GM23338 (cell line): ENCODE measurements around the gene TEX14.
A peak's percentile ranks its signal among the peaks of the same experiment; 100 is the strongest.

Source experiments
- CREB1 ChIP-seq: fragments of 250-450 bp; sonication (Bioruptor Pico); IDR thresholded peaks from 2 replicates; pipeline ENCODE4 v1.5.0; 2020; ENCODE audit warnings: low read depth, mild to moderate bottlenecking, moderate library complexity
- CTCF ChIP-seq, 2 experiments: fragments of 200-600 bp in 1 of 2; sonication (generic) in 1 of 2; conservative IDR thresholded peaks; 2 replicates each; pipeline versions ENCODE4 v1.5.1 to v1.6.1; 2016 to 2017; ENCODE audit warnings: antibody characterized with exemption in 2 of 2, low read depth in 2 of 2, mild to moderate bottlenecking in 2 of 2, moderate library complexity in 1 of 2
- ETS1 ChIP-seq: IDR thresholded peaks from 2 replicates; pipeline ENCODE4 v1.6.1; 2016; ENCODE audit warnings: antibody characterized with exemption
- EZH2 ChIP-seq: fragments of 200-600 bp; sonication (generic); IDR thresholded peaks from one replicate; pipeline ENCODE4 v1.8.0; 2017; ENCODE audit warnings: antibody characterized with exemption, mild to moderate bottlenecking, low read depth; ENCODE audit not compliant: unreplicated experiment
- EZH2phosphoT487 ChIP-seq: fragments of 200-600 bp; sonication (generic); IDR thresholded peaks from one replicate; pipeline ENCODE4 v1.8.1; 2018; ENCODE audit warnings: antibody characterized with exemption; ENCODE audit not compliant: unreplicated experiment
- JUNB ChIP-seq: IDR thresholded peaks from one replicate; pipeline ENCODE4 v1.6.1; 2016; ENCODE audit warnings: antibody characterized with exemption; ENCODE audit not compliant: unreplicated experiment
- NANOG ChIP-seq: IDR thresholded peaks from 2 replicates; pipeline ENCODE4 v1.6.1; 2016; ENCODE audit warnings: antibody characterized with exemption, borderline replicate concordance
- POLR2AphosphoS5 ChIP-seq: IDR thresholded peaks from 2 replicates; pipeline ENCODE4 v1.6.1; 2016; ENCODE audit warnings: antibody characterized with exemption, low read depth
- REST ChIP-seq: IDR thresholded peaks from one replicate; pipeline ENCODE4 v1.6.1; 2018; ENCODE audit warnings: antibody characterized with exemption; ENCODE audit not compliant: unreplicated experiment
- STAT1 ChIP-seq: IDR thresholded peaks from one replicate; pipeline ENCODE4 v1.6.1; 2016; ENCODE audit warnings: antibody characterized with exemption; ENCODE audit not compliant: unreplicated experiment
- ZNF114 ChIP-seq: fragments of 250-450 bp; sonication (Bioruptor Pico); IDR thresholded peaks from 2 replicates; pipeline ENCODE4 v1.5.0; 2020; ENCODE audit warnings: mild to moderate bottlenecking, moderate library complexity
- ZNF331 ChIP-seq: fragments of 250-450 bp; sonication (Bioruptor Pico); IDR thresholded peaks from 2 replicates; pipeline ENCODE4 v1.5.0; 2020; ENCODE audit warnings: low read depth, mild to moderate bottlenecking, moderate library complexity

- TF ChIP-seq CTCF (conservative IDR thresholded peaks at IDR 0.05; ENCODE audit: low read depth in 2 of 2) (0 out of 4 replicates have a peak, but pooled peaks of 1 of the 2 experiments have one; percentile 20), POLR2AphosphoS5 (no peak), EZH2 (no peak), REST (no peak), STAT1 (no peak), EZH2phosphoT487 (no peak), CREB1 (CRISPR knock-in tag) (no peak), JUNB (no peak), ZNF114 (CRISPR knock-in tag) (no peak), NANOG (no peak), ZNF331 (no peak), ETS1 (no peak)
Observed at GRCh38 chr17:58513267-58513964, 178.4 kb downstream of the TEX14 start.
